ENCODE data around the gene TRIP13. TPM values are rescaled to one million over a fixed set of nuclear protein-coding genes. Genes with fewer than 3 reads are reported as not detected.

The TRIP13 gene
- polyA plus RNA-seq, 1 donor from 2014 or later: 2.1 TPM

DNA sequence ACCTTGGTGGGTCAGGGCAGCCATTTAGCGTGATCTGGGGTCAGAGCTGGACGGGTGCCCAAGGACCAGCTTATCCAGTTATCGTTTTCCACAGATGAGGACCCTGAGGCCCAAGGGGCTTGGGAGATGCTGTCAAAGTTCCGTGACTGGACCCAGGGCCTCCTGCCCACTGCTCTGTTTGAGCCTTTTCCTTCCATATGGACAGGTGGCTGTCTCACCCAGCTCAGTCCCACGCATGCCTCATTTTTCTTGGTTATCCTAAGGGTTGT lies 56.5 kb downstream of the TRIP13 start:
- TF ChIP-seq SMC3 (conservative IDR thresholded peaks at IDR 0.05; ENCODE audit: poor library complexity) (no peak), EZH2 (IDR thresholded peaks at IDR 0.05; ENCODE audit: borderline replicate concordance, insufficient read depth, low read length, poor library complexity, severe bottlenecking) (no peak), REST (IDR thresholded peaks at IDR 0.05; ENCODE audit: borderline replicate concordance) (no peak), POLR2AphosphoS5 (IDR thresholded peaks at IDR 0.05) (no peak), MXI1 (conservative IDR thresholded peaks at IDR 0.05; ENCODE audit: poor library complexity, severe bottlenecking) (no peak), TAF1 (IDR thresholded peaks at IDR 0.05; ENCODE audit: low read depth) (no peak), CTCF (IDR thresholded peaks at IDR 0.05; ENCODE audit: poor library complexity, severe bottlenecking) (no peak)
- H3K79me2 ChIP-seq (replicated peaks; ENCODE audit: insufficient read depth, low read length): no peaks in the 10 kb centered on the region
- H3K9me3 ChIP-seq (ENCODE audit: low read length): no peaks in the 10 kb centered on the region
- H3K27me3 ChIP-seq (ENCODE audit: insufficient read depth, low read depth, low read length): no peaks in the 10 kb centered on the region
- H4K20me1 ChIP-seq (ENCODE audit: insufficient read depth): no peaks in the 10 kb centered on the region
- H3K36me3 ChIP-seq (ENCODE audit: insufficient read depth, low read length): no peaks in the 10 kb centered on the region
- H3F3A ChIP-seq (ENCODE audit: insufficient read depth, low read length, poor library complexity, severe bottlenecking): no peaks in the 10 kb centered on the region
- no peak overlapping the region for H3K4me2 ChIP-seq (ENCODE audit: low read length)
- no peak overlapping the region for H3K27ac ChIP-seq (ENCODE audit: low read length)
- H3K4me3 ChIP-seq (ENCODE audit: low read length): no peak overlapping the region
- H3K9ac ChIP-seq (ENCODE audit: low read length): no peak overlapping the region
- H2AFZ ChIP-seq (ENCODE audit: low read depth, low read length): no peak overlapping the region
- H3K9me2 ChIP-seq (ENCODE audit: insufficient read depth, low read length): no peaks in the 10 kb centered on the region

DNA sequence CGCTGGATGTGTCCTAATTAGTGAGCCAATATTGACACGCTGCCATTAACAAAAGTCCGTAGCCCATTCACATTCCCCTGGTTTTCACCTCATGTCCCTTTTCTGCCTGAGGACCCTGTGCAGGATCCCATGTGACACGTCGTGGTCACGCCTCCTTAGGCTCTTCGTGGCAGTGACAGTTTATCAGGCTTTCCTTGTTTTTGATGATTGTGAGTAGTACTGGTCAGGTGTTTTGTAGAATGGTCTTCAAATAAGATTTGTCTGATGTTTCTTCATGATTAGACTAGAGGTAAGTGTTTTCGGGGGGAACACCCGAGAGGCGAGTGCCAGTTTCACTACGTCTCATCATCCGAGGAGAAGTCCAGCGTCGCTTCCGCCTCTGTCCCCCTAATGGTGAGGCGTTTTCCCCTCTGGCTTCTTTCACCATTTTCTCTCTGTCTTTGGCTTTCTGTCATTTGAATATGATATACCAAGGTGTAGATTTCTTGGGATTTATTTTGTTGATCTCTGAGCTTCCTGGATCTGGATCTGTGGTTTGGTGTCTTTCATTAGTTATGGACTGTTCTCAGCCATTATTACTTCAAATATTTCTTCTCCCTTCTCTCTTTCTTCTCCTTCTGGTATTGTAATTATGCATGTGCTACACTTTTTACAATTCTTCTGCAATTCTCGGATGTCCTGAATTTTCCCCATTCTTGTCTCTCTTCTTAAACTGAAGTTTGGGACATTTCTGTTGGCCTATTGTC lies 57.3 kb downstream of the TRIP13 start:
- no peaks in the 10 kb centered on the region for H4K20me1 ChIP-seq (ENCODE audit: insufficient read depth)
- no peak for TF ChIP-seq POLR2AphosphoS5 (IDR thresholded peaks at IDR 0.05)
- no peak for TF ChIP-seq REST (IDR thresholded peaks at IDR 0.05; ENCODE audit: borderline replicate concordance)
- TF ChIP-seq MXI1 (conservative IDR thresholded peaks at IDR 0.05; ENCODE audit: poor library complexity, severe bottlenecking): no peak
- no peak for TF ChIP-seq RAD21 (conservative IDR thresholded peaks at IDR 0.05)
- TF ChIP-seq EP300 (conservative IDR thresholded peaks at IDR 0.05; ENCODE audit: poor library complexity, severe bottlenecking): no peak
- no peak for TF ChIP-seq CTCF (IDR thresholded peaks at IDR 0.05; ENCODE audit: poor library complexity, severe bottlenecking)
- TF ChIP-seq TAF1 (IDR thresholded peaks at IDR 0.05; ENCODE audit: low read depth): no peak
- TF ChIP-seq SMC3 (conservative IDR thresholded peaks at IDR 0.05; ENCODE audit: poor library complexity): no peak
- no peaks in the 10 kb centered on the region for H3K27me3 ChIP-seq (ENCODE audit: insufficient read depth, low read depth, low read length)
- H3F3A ChIP-seq (ENCODE audit: insufficient read depth, low read length, poor library complexity, severe bottlenecking): no peaks in the 10 kb centered on the region
- no peaks in the 10 kb centered on the region for H3K9me3 ChIP-seq (ENCODE audit: low read length)
- no peak overlapping the region for H2AFZ ChIP-seq (ENCODE audit: low read depth, low read length)
- no peak overlapping the region for H3K4me3 ChIP-seq (ENCODE audit: low read length)
- H3K36me3 ChIP-seq (ENCODE audit: insufficient read depth, low read length): no peaks in the 10 kb centered on the region
- H3K9ac ChIP-seq (ENCODE audit: low read length): no peak overlapping the region
- H3K27ac ChIP-seq (ENCODE audit: low read length): no peak overlapping the region
- no peaks in the 10 kb centered on the region for H3K79me2 ChIP-seq (replicated peaks; ENCODE audit: insufficient read depth, low read length)
- no peak overlapping the region for H3K4me2 ChIP-seq (ENCODE audit: low read length)
- H3K9me2 ChIP-seq (ENCODE audit: insufficient read depth, low read length): no peaks in the 10 kb centered on the region
